Measurements from ENCODE around the gene FAM53A.
"Not testable (repeated sequence)": the region's sequence is repeated elsewhere in the genome, so short reads cannot be mapped to it uniquely, and the experiment has no call there.

The FAM53A gene

DNA sequence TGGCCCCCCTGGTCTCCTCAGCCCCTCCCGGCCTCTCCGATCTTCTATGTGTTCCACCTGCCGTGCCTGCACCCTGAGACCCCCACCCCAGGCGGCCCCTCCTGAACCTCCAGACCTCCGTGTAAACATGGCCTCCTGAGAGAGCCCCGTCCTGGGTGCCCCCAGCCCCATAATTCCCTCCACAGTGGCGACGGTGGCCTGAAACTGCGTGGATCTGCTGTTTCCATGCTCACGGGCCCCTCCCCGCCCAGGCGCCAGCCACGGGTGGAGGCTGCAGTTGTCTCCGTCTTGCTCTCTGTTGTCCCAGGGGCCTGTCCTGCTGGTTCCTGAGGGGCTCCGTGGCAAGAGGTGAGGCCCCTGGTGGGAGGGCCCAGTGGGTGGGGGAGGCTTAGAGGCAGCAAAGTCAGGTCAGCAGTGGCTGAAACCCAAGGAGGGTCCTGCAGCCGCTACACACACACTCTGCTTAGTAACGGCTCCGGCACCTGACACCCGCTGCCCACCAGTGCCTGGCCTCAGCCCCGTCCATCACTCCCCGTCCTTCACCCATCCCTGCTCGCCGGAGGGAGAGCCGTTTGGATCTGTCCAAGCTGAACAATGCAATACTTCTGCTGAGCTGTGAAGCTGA is 75.8 kb downstream of the FAM53A start:
- no peak for DNase-seq (ENCODE audit: low read depth in 2 of 3, low spot score in 1 of 3)

GRCh38 chr4:1607436-1608195 is 76.5 kb downstream of the FAM53A start:
- DNase-seq (ENCODE audit: low read depth in 2 of 3, low spot score in 1 of 3) = not testable (repeated sequence)

GRCh38 chr4:1604706-1605205 is 79.4 kb downstream of the FAM53A start:
- DNase-seq (ENCODE audit: low read depth in 2 of 3, low spot score in 1 of 3) = no peak

- DNase-seq (ENCODE audit: low read depth in 2 of 3, low spot score in 1 of 3) = no peak
These were observed 79.9 kb downstream of the FAM53A start for GRCh38 chr4:1604181-1604705.

DNA sequence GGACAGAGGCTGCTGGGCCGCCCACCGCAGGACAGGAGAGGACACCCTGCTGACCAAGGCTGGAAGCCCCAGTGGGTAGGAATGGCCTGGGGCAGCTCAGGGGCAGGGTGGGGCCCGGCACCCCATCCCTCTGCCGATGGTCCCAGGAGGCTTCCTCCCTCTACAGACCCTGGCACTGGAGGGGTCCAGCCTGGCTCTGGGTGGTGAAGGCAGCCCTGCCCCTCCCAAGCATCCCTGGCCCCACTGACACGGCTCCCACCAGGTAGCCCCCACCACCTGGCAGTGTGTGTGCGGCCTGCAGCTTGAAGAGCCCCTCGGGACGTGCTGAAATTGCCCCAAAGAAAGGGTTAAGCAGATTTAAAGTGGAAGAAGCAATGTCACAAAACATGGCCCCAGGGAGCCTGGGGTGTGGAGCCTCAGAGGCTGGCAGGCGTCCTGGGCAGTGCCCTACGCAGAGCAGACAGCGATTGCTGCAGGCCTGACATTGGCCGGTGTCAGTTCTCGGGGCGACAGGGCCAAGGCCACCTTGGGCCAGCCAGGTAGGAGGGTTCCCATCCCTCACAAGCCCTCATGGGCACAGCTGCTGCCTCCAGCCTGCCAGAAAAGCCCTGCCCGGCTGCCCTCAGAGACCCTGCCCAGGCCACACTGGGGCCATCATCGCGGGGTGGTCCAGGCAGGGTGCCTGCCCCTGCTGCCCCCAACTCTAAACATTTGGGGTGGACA is 80.5 kb downstream of the FAM53A start:
- DNase-seq (ENCODE audit: low read depth in 2 of 3, low spot score in 1 of 3) = no peak

DNA sequence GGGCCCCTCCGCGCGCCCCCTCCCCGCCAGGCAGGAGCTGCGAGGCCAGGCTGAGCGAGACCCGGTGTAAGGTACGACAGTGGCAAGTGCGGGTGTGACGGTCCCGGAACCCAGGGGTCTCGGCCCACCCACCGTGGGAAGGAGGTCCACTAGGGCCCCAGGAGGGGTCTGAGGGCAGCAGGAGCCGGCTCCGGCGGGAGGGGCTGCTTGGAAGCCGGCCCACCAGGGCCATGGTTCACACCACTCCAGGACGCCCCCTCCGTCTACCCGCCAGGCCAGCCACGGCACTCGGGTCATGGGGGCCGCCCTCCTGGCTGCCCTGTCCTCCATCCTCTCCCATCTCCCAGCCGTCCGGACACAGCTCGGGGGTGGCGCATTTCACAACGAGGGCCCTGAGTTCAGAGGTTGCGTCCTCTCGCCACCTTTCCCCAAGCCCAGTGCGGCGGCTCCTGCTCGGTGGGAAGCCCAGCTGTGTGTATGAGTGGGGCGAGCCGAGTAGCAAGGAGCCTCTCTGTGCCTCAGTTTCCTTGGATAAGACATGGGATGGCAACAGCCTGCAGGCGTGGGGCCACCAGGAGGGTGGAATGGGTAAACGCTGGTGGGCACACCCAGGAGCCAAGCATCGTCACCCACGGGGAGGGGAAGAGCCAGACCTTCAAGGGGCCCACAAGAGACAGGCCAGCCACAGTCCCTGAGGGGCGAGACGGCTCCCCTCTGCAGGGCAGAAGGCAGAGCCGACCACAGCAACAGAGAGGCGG is 81.3 kb downstream of the FAM53A start:
- no peak for DNase-seq (ENCODE audit: low read depth in 2 of 3, low spot score in 1 of 3)

GRCh38 chr4:1601852-1602654 is 82.1 kb downstream of the FAM53A start:
- no peak for DNase-seq (ENCODE audit: low read depth in 2 of 3, low spot score in 1 of 3)

GRCh38 chr4:1601533-1601835 is 82.6 kb downstream of the FAM53A start:
- DNase-seq (ENCODE audit: low read depth in 2 of 3, low spot score in 1 of 3) = no peak

- no peak for DNase-seq (ENCODE audit: low read depth in 2 of 3, low spot score in 1 of 3)
These were observed 83.1 kb downstream of the FAM53A start for GRCh38 chr4:1600811-1601532.

DNA sequence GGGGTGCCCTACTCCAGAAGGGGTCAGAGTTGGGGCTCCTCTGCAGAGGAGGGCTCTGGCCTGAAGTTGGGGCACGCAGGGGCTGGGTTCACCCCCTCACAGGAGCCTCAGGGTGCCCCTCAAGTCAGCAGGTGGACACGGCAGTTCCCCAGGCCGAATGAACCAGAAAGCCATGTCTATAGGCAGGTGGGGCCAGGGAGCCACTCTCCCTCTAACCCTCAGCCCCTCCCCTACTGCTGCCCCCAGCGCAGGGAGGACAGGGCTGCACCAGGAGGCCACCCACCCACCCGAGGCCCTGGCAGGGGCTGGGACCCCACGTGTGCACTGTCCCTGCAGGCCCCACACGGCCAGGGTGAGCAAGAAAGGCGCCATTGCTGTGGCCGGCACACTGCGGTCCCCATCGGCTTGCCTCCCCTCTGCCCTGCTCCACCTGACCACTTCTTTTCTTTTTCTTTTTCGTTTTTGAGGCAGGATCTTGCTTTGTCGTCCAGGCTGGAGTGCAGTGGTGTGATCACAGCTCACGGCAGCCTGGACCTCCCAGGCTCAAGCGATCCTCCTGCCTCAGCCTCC is 83.8 kb downstream of the FAM53A start:
- DNase-seq (ENCODE audit: low read depth in 2 of 3, low spot score in 1 of 3) = no peak

DNA sequence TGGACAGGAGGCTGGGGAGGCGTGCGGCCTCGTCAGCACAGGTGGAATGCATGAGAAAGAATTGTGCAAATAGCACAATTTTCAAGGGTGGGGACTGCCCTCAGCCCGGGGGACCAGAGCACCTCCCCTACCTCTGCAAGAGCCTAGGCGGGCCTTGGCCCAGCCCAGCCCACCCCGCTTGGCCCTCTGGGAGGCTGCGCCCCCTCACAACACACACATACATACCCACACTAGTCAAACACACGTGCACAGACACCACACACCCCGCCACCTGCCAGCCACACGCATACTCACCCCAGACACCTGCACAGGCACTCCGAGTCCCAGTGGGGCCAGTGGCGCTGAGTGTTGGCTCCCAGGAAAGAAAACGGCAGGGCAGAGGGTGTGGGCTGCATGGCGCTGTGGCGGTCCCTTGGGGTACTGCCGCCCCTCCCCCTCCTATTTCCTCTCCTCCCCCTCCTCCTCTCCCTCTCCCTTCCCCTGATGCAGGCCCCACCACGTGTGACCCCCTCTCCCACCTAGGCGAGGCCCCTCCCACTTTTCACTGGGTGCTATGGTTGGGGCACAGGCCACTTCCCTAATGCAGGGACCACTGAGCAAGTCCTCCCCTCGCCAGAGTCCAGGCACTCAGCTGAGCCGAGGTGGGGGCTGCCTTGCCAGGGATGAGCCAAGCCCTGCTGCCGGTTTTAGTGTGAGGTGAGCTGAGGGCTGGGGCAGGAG is 84.5 kb downstream of the FAM53A start:
- DNase-seq (ENCODE audit: low read depth in 2 of 3, low spot score in 1 of 3) = no peak

GRCh38 chr4:1599026-1599481 is 85.1 kb downstream of the FAM53A start:
- no peak for DNase-seq (ENCODE audit: low read depth in 2 of 3, low spot score in 1 of 3)

DNA sequence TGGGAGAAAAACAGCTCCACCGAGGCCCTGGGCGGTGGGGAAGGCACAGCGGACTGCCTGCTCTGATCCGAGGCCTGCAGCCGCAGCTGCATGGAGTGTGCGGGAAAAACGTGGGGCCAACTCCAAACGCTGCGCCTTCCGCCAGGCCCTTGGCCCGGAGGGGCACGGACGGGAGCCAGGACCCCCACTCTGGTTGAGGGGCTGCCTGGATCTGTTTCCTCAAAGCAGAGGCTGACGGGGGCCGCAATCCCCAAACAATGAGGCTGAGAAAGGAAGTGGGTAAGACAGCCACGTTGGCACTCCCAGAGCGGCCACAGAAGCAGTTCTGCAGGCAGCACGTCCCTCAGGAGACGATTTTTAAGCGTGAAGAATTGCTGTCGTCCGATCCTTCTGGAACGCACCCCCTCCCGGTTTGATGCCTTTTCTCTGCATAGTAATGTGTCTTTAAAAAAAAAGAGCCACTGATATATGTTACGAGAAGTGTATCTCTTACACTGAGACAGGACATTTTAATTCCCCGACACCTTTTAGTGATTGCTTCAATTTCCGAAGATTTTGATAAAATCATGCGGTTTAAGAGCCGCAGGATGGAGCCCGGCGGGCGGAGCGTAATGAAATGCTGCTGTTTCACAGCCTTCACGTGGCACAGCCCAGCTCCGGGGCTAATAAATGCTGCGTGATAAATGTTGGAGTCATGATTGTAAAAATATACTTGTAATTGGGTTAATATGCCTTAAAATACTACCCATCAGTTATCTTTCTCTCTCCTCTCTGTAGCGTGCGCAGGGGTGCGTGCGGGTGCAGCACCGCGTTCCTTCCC is 85.7 kb downstream of the FAM53A start:
- no peak for DNase-seq (ENCODE audit: low read depth in 2 of 3, low spot score in 1 of 3)

DNA sequence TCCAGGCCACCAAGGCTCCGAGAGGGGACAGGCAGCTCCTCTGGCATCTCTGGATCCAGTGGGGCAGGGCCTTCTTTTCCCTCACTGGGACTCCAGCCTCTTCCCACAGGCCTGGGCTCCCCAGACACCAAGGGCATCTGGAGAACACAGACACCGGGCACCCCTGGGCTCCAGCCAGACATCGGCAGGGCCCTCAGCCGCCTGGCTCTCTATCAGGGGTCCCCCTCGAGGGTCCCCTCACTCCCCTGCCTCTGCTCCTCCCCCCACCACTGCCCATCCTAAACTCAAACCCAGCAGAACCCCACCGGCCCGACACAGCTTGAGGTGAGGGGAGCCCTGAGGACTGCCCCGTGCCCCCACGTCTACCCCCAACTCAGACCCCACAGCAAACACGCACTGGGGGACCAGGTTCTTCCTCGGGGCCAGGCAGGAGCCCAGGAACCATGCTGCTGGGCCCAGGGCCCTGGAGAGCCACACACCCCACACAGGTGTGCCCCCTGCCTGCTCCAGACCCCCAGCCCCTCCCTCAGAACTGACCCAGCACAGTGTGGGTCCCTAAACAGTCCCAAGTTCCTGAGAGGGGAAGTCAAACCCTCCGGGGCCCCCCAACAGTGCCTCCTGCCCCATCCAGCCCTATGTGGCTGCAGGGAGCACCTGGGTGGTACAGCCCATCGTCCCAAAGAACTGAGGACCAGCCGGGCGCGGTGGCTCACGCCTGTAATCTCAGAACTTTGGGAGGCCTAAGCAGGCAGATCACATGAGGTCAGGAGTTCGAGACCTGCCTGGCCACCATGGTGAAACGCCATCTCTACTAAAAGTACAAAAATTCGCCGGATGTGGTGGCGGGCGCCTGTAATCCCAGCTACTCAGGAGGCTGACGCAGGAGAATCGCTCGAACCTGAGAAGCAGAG is 86.8 kb downstream of the FAM53A start:
- no peak for DNase-seq (ENCODE audit: low read depth in 2 of 3, low spot score in 1 of 3)

DNA sequence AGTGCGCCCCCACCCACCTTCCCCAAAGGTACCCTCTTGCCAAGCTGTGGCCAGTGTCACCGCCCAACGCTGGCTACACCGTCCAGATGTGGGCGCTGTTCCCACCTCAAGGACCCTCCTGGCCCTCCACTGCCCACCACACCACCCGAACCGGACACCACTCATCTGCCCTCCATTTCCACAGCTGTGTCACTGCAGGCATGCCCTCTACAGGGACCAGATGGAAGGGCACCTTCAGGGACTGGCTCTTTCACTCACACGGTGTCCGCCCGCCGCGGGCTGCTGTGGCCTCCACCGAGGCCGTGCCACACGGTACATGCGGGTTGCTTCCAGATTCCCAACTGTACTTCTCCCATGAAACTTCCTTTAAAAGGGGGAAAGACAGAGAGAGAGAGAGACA is 87.7 kb downstream of the FAM53A start:
- DNase-seq (ENCODE audit: low read depth in 2 of 3, low spot score in 1 of 3) = no peak

DNA sequence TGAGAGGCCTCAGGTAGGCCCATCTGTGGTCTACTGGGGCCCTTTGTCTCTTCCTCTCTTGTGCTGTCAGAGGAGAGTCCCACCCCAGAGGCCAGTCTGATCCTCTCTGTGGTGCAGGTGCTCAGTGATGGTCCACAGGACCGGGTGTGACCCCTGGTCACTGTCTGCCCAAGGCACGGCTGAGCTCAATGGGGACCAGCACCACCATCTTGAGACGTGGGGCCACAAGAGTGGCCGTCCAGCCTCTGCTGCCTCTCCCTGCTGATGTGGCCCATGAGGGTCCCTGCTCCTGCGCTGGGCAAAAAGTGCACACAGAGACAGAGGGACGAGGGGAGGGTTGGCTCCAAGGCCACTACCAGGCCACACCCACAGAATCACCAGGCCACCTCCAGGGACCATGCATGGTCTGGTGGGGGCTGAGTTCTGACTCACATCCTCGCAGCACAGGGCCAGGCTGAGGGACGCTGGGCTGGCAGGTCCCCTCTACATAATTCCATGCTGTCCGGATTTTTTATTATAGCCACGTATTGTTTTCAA is 88.3 kb downstream of the FAM53A start:
- DNase-seq (ENCODE audit: low read depth in 2 of 3, low spot score in 1 of 3) = no peak

Measured in stimulated activated CD4-positive, alpha-beta T cell treated with anti-CD3 and anti-CD28 coated beads, Interleukin-12 subunit alpha, Interleukin-12 subunit beta, amount 100 ng/mL, for 48 hours (primary cell).